ENCODE results near the gene AMZ2.

DNA sequence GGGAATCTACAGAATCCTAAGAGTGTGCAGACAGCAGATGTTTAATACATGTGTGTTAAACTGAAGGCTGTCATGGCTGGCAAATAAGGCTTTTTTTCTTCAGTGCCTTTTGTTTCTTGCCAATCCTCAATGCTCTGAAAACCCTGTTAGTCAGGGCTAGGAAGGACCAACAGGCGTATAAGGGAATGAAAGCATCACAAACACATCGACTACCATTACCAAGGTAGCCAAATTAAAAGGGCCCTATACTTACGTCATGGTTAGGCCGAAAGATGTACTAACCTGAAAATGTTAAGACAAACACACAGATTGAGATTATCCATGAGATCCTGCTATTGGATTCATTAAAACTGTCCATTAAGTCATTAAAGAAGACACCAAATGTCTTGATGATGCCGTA lies 30.0 kb downstream of the AMZ2 start:
- no peak for TF ChIP-seq EZH2 (IDR thresholded peaks at IDR 0.05; ENCODE audit: low read depth, unreplicated experiment)
- TF ChIP-seq, protein P1, sequence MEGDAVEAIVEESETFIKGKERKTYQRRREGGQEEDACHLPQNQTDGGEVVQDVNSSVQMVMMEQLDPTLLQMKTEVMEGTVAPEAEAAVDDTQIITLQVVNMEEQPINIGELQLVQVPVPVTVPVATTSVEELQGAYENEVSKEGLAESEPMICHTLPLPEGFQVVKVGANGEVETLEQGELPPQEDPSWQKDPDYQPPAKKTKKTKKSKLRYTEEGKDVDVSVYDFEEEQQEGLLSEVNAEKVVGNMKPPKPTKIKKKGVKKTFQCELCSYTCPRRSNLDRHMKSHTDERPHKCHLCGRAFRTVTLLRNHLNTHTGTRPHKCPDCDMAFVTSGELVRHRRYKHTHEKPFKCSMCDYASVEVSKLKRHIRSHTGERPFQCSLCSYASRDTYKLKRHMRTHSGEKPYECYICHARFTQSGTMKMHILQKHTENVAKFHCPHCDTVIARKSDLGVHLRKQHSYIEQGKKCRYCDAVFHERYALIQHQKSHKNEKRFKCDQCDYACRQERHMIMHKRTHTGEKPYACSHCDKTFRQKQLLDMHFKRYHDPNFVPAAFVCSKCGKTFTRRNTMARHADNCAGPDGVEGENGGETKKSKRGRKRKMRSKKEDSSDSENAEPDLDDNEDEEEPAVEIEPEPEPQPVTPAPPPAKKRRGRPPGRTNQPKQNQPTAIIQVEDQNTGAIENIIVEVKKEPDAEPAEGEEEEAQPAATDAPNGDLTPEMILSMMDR (conservative IDR thresholded peaks at IDR 0.05; ENCODE audit: low read depth in 2 of 2): no peak
- no peak for TF ChIP-seq POLR2AphosphoS5 (IDR thresholded peaks at IDR 0.05; ENCODE audit: low read depth)
- TF ChIP-seq, protein P2, sequence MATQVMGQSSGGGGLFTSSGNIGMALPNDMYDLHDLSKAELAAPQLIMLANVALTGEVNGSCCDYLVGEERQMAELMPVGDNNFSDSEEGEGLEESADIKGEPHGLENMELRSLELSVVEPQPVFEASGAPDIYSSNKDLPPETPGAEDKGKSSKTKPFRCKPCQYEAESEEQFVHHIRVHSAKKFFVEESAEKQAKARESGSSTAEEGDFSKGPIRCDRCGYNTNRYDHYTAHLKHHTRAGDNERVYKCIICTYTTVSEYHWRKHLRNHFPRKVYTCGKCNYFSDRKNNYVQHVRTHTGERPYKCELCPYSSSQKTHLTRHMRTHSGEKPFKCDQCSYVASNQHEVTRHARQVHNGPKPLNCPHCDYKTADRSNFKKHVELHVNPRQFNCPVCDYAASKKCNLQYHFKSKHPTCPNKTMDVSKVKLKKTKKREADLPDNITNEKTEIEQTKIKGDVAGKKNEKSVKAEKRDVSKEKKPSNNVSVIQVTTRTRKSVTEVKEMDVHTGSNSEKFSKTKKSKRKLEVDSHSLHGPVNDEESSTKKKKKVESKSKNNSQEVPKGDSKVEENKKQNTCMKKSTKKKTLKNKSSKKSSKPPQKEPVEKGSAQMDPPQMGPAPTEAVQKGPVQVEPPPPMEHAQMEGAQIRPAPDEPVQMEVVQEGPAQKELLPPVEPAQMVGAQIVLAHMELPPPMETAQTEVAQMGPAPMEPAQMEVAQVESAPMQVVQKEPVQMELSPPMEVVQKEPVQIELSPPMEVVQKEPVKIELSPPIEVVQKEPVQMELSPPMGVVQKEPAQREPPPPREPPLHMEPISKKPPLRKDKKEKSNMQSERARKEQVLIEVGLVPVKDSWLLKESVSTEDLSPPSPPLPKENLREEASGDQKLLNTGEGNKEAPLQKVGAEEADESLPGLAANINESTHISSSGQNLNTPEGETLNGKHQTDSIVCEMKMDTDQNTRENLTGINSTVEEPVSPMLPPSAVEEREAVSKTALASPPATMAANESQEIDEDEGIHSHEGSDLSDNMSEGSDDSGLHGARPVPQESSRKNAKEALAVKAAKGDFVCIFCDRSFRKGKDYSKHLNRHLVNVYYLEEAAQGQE (IDR thresholded peaks at IDR 0.05; ENCODE audit: unreplicated experiment): no peak
- no peak for TF ChIP-seq NANOG (IDR thresholded peaks at IDR 0.05; ENCODE audit: borderline replicate concordance)
- TF ChIP-seq JUNB (IDR thresholded peaks at IDR 0.05; ENCODE audit: unreplicated experiment): no peak
- TF ChIP-seq CREB1 (CRISPR knock-in tag; IDR thresholded peaks at IDR 0.05; ENCODE audit: low read depth): no peak
- TF ChIP-seq EZH2phosphoT487 (IDR thresholded peaks at IDR 0.05; ENCODE audit: unreplicated experiment): no peak
- TF ChIP-seq, protein P3, sequence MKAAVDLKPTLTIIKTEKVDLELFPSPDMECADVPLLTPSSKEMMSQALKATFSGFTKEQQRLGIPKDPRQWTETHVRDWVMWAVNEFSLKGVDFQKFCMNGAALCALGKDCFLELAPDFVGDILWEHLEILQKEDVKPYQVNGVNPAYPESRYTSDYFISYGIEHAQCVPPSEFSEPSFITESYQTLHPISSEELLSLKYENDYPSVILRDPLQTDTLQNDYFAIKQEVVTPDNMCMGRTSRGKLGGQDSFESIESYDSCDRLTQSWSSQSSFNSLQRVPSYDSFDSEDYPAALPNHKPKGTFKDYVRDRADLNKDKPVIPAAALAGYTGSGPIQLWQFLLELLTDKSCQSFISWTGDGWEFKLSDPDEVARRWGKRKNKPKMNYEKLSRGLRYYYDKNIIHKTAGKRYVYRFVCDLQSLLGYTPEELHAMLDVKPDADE (IDR thresholded peaks at IDR 0.05): no peak
- no peak for TF ChIP-seq ZNF331 (CRISPR knock-in tag; IDR thresholded peaks at IDR 0.05; ENCODE audit: low read depth)

Measured in GM23338 (cell line).